Activated CD4-positive, CD25-positive, alpha-beta regulatory T cell treated with anti-CD3 and anti-CD28 coated beads, Interleukin-2, amount 50 U/mL, for 24 hours (primary cell): Measurements from ENCODE around the gene APP.
A peak's percentile ranks its signal among the peaks of the same experiment; 100 is the strongest.
"Not testable (repeated sequence)": the region's sequence is repeated elsewhere in the genome, so short reads cannot be mapped to it uniquely, and the experiment has no call there.

Experiments used
- ATAC-seq, 2 donors: fragments of 150-1000 bp; cut with Tn5 transposase; one replicate each; pipeline ENCODE4 v1.10.0; 2021; ENCODE audit warnings: mild to moderate bottlenecking in 1 of 2, moderate library complexity in 1 of 2

APP gene

GRCh38 chr21:26096494-26097371, 73.8 kb downstream of the APP start:
- no peak for ATAC-seq

GRCh38 chr21:26095131-26095530, 75.4 kb downstream of the APP start:
- no peak for ATAC-seq

DNA sequence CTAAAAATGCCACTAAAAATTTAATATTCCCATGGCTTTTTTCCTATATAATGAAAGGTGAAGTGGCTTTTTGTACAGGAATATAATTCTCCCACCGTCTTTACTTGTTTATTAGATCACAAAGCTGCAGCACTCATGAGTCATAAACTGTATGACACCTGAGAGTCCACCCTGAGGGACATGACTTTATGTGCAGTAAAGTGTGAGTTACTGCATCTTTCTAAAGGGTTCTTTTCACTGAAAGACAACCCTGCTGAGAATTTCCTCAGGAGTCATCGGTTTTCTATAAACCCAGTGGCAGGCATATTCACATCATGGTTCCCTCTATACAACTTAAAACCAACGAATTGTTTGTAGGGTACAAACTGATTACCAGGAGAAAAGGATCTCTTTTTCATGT, 77.4 kb downstream of the APP start:
- no peak for ATAC-seq

GRCh38 chr21:26091480-26092018, 79.0 kb downstream of the APP start:
- ATAC-seq: no peak

- no peak for ATAC-seq
These were observed 80.8 kb downstream of the APP start for GRCh38 chr21:26089730-26090129.

- ATAC-seq: peak in 1 of 2 donors; percentile 21
These were observed 83.2 kb downstream of the APP start for GRCh38 chr21:26087223-26087918.

DNA sequence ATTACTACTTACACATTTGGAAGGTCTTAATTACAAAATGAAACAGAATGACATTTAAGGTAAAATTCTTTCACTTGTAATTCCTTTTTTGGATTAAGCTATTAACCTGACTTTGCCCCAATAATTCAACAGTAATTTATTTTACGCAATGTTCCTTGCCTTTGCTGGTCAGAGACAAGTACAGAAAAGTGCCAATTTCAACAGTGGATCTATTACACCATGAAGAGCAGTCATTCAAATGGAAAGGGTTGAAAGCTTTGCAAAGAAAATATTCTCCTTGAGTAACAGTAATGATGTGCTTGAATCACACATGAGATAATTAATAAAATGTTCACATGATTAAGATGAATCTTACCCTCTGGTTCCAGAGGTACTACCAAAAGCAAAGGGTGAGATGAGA, 84.7 kb downstream of the APP start:
- no peak for ATAC-seq

DNA sequence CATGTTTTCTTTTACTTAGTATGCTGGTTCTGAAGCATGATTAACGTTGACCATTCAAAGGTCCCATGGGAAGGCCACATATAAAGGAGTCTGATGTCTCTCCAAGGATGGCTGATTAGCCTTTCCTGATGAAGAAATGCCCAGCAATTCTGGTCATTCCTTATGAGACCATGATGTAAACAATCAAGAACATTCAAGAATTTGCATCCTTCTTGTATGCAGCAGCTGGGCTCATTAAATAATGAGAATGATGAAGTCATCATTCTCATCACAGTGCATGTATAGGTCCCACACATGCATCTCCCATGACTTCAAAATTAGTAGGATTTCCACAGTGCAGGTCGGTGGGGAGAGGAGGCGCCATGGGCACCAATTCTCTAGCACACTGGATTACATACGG, 85.4 kb downstream of the APP start:
- ATAC-seq: no peak

GRCh38 chr21:26082549-26082948, 88.0 kb downstream of the APP start:
- ATAC-seq: no peak

- not testable (repeated sequence) for ATAC-seq
These were observed 89.3 kb downstream of the APP start for GRCh38 chr21:26081175-26081760.

GRCh38 chr21:26080211-26080610, 90.4 kb downstream of the APP start:
- no peak for ATAC-seq

DNA sequence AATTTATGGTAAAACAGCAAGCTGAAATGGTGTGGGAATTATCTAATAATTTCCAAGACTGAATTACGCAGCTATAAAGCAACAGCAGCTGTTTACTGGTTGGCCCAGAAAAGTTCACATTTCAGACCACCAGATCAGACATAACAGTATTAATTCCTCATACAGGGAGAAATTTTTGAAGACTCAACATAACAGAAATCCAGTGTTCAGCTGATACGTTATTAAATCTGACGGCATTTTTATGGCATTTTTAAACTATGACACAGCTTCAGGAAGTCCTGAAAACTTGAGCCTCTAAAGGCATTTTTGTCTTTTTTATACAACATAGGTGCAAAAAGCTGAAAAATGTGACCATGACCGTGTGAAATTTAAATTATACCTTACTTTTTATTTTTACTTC, 91.2 kb downstream of the APP start:
- ATAC-seq: no peak

DNA sequence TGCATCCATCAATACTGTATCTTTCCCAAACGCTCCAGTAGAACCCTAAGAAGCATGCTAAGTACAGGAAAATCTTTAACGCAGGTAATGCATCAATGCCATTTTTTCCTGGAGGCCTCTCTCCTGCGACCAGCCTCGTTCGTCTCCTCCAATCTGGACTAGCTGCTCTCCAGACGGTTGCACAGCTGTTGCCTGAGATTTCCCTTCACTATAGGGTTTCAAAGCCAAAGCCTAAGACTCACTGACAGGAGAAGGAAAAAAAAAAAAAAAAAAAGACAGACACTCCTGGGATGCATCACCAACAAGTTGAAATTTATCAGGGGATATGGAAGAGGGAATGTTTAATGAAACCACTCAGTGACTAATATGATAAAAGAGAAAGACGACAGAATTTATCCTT, 93.0 kb downstream of the APP start:
- ATAC-seq: no peak

GRCh38 chr21:26072666-26073615, 97.6 kb downstream of the APP start:
- ATAC-seq: no peak

- peak; percentile 28 to 38 for ATAC-seq
These were observed 99.6 kb downstream of the APP start for GRCh38 chr21:26070822-26071425.

GRCh38 chr21:26070121-26070520, 100.4 kb downstream of the APP start:
- no peak for ATAC-seq

DNA sequence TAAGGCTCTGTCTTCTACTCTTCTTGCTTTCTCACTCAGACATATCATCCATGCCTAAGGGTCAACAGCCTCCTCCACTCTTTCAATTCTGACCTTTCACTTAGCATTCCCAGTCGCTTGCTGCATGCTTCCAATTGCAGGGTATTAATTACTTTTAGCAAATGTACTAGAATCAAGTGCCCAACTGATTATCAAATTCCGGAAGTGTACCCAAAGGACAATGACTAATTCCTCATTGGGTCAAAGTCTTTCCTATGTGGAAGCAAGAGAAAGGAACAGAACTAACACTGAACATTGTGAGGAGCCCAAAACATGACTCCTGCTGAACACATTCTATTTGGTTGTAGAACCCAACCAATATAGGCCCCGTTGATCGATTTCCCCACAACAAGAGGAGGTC, 101.8 kb downstream of the APP start:
- no peak for ATAC-seq

- ATAC-seq: no peak
These were observed 102.6 kb downstream of the APP start for GRCh38 chr21:26067836-26068594.

- ATAC-seq: no peak
These were observed 106.1 kb downstream of the APP start for GRCh38 chr21:26064506-26064905.

- ATAC-seq: no peak
These were observed 109.1 kb downstream of the APP start for GRCh38 chr21:26061437-26061836.
